Mesenchymal stem cell (in vitro differentiated cells and primary cell): ENCODE measurements around the gene SPTLC2.

ENCODE experiments used
- DNase-seq: peaks from one replicate; pipeline ENCODE4 v3.0.0-alpha.2; 2013
- H2AFZ ChIP-seq: one replicate; pipeline ENCODE4 v1.6.1; 2013; ENCODE audit warnings: low read depth, mild to moderate bottlenecking, control low read depth, inconsistent platforms, low read length, moderate library complexity
- H2AK5ac ChIP-seq: 2 replicates; pipeline ENCODE4 v1.6.1; 2013; ENCODE audit warnings: low read length, moderate library complexity, mild to moderate bottlenecking, inconsistent platforms; ENCODE audit not compliant: severe bottlenecking
- H2BK120ac ChIP-seq: one replicate; pipeline ENCODE4 v1.6.1; 2013; ENCODE audit warnings: low read depth, mild to moderate bottlenecking, inconsistent platforms, low read length, moderate library complexity
- H2BK12ac ChIP-seq, 2 experiments: one replicate each; pipeline ENCODE4 v1.6.1; 2013; ENCODE audit warnings: inconsistent platforms in 2 of 2, low read length in 2 of 2, mild to moderate bottlenecking in 2 of 2, moderate library complexity in 2 of 2, control low read depth in 1 of 2
- H2BK15ac ChIP-seq: one replicate; pipeline ENCODE4 v1.6.1; 2013; ENCODE audit warnings: mild to moderate bottlenecking, low read depth, inconsistent platforms; ENCODE audit not compliant: poor library complexity, severe bottlenecking
- H2BK5ac ChIP-seq: 2 replicates; pipeline ENCODE4 v1.6.1; 2013; ENCODE audit warnings: low read depth, mild to moderate bottlenecking, low read length, control low read depth, inconsistent platforms; ENCODE audit not compliant: poor library complexity, severe bottlenecking
- H3K14ac ChIP-seq, 2 experiments: one replicate each; pipeline ENCODE4 v1.6.1; 2013; ENCODE audit warnings: inconsistent platforms in 2 of 2, low read length in 2 of 2, control low read depth in 1 of 2, mild to moderate bottlenecking in 1 of 2, moderate library complexity in 1 of 2
- H3K18ac ChIP-seq, 2 experiments: one replicate each; pipeline ENCODE4 v1.6.1; 2013; ENCODE audit warnings: inconsistent platforms in 2 of 2, low read length in 2 of 2, control low read depth in 1 of 2, low read depth in 1 of 2, mild to moderate bottlenecking in 1 of 2
- H3K23ac ChIP-seq, 2 experiments: one replicate each; pipeline ENCODE4 v1.6.1; 2013; ENCODE audit warnings: inconsistent platforms in 2 of 2, low read length in 2 of 2, mild to moderate bottlenecking in 2 of 2, moderate library complexity in 2 of 2, control low read depth in 1 of 2
- H3K27ac ChIP-seq: 2 replicates; pipeline ENCODE4 v1.5.1; 2013; ENCODE audit warnings: mild to moderate bottlenecking, moderate library complexity, low read length, control low read depth, inconsistent platforms; ENCODE audit not compliant: poor library complexity, severe bottlenecking
- H3K27me3 ChIP-seq, 2 experiments: 2 replicates each; pipeline versions ENCODE4 v1.6.1 to v1.7.0; 2013; ENCODE audit warnings: low read length in 2 of 2, mild to moderate bottlenecking in 2 of 2, moderate library complexity in 2 of 2, control low read depth in 1 of 2, inconsistent platforms in 1 of 2; ENCODE audit not compliant: control insufficient read depth in 1 of 2, insufficient read depth in 1 of 2
- H3K36me3 ChIP-seq, 2 experiments: 2 replicates each; pipeline versions ENCODE4 v1.6.1 to v1.7.0; 2013; ENCODE audit warnings: low read length in 2 of 2, control low read depth in 1 of 2, inconsistent platforms in 1 of 2, low read depth in 1 of 2, mild to moderate bottlenecking in 1 of 2; ENCODE audit not compliant: insufficient read depth in 2 of 2, control insufficient read depth in 1 of 2
- H3K4ac ChIP-seq, 2 experiments: one replicate each; pipeline ENCODE4 v1.6.1; 2013; ENCODE audit warnings: inconsistent platforms in 2 of 2, low read length in 2 of 2, mild to moderate bottlenecking in 2 of 2, moderate library complexity in 2 of 2, control low read depth in 1 of 2, low read depth in 1 of 2
- H3K4me1 ChIP-seq: 2 replicates; pipeline ENCODE4 v1.6.1; 2013; ENCODE audit warnings: low read depth, low read length, control low read depth; ENCODE audit not compliant: control insufficient read depth, insufficient read depth
- H3K4me2 ChIP-seq: 2 replicates; pipeline ENCODE4 v1.6.1; 2013; ENCODE audit warnings: low read length, mild to moderate bottlenecking, inconsistent platforms; ENCODE audit not compliant: poor library complexity, severe bottlenecking
- H3K4me3 ChIP-seq, 2 experiments: 2 replicates each; pipeline versions ENCODE4 v1.5.1 to v1.7.0; 2013; ENCODE audit warnings: low read length in 2 of 2, mild to moderate bottlenecking in 2 of 2, control low read depth in 1 of 2, low read depth in 1 of 2; ENCODE audit not compliant: insufficient read depth in 1 of 2
- H3K79me1 ChIP-seq: replicated peaks from 2 replicates; pipeline ENCODE4 v1.6.1; 2013; ENCODE audit warnings: mild to moderate bottlenecking, control low read depth, low read length, inconsistent platforms; ENCODE audit not compliant: poor library complexity, severe bottlenecking
- H3K9ac ChIP-seq: 2 replicates; pipeline ENCODE4 v1.7.0; 2013; ENCODE audit warnings: mild to moderate bottlenecking, low read length, moderate library complexity
- H3K9me3 ChIP-seq: 2 replicates; pipeline ENCODE4 v1.7.0; 2013; ENCODE audit warnings: mild to moderate bottlenecking, low read length; ENCODE audit not compliant: control insufficient read depth
- H4K8ac ChIP-seq: one replicate; pipeline ENCODE4 v1.6.1; 2013; ENCODE audit warnings: inconsistent platforms, mild to moderate bottlenecking, low read length, moderate library complexity
- H4K91ac ChIP-seq: one replicate; pipeline ENCODE4 v1.6.1; 2013; ENCODE audit warnings: mild to moderate bottlenecking, low read length, inconsistent platforms
- WGBS: methylation state at CpG from one replicate; pipeline ENCODE4 v1.1.7; 2013; ENCODE audit warnings: mixed read lengths; 5-methylcytosine and 5-hydroxymethylcytosine counted together

SPTLC2 gene

GRCh38 chr14:77490347-77490986, 126.0 kb downstream of the SPTLC2 start:
- DNase-seq: no peak
- H3K27me3 ChIP-seq: peaks cover 4 to 20% of the 10 kb centered on the region in 2 experiments
- H3K9me3 ChIP-seq: no peaks in the 10 kb centered on the region
- no peak overlapping the region for H4K8ac ChIP-seq
- no peak overlapping the region for H2BK120ac ChIP-seq
- H3K23ac ChIP-seq: no peak overlapping the region
- H2BK12ac ChIP-seq: no peak overlapping the region
- no peak overlapping the region for H2BK5ac ChIP-seq
- WGBS: 85% methylated on average over 7 of the region's 8 CpGs
- no peaks in the 10 kb centered on the region for H3K36me3 ChIP-seq
- H3K4me2 ChIP-seq: no peak overlapping the region
- H2AK5ac ChIP-seq: no peak overlapping the region
- no peak overlapping the region for H2BK15ac ChIP-seq
- no peaks in the 10 kb centered on the region for H3K79me1 ChIP-seq
- no peak overlapping the region for H3K18ac ChIP-seq
- no peak overlapping the region for H3K14ac ChIP-seq
- H2AFZ ChIP-seq: no peak overlapping the region
- no peak overlapping the region for H3K4me3 ChIP-seq
- H3K4ac ChIP-seq: no peak overlapping the region
- H3K4me1 ChIP-seq: peaks cover 9% of the 10 kb centered on the region
- H4K91ac ChIP-seq: no peak overlapping the region
- no peak overlapping the region for H3K27ac ChIP-seq
- H3K9ac ChIP-seq: no peak overlapping the region

- Histone ChIP-seq H3K36me3 (no peaks in the 10 kb centered on the region), H3K27me3 (peaks cover 4 to 20% of the 10 kb centered on the region in 2 experiments), H3K4me1 (peaks cover 23% of the 10 kb centered on the region), H2BK15ac (no peak overlapping the region), H3K79me1 (no peaks in the 10 kb centered on the region), H2BK5ac (no peak overlapping the region), H3K18ac (no peak overlapping the region), H3K4me2 (no peak overlapping the region), H3K27ac (no peak overlapping the region), H3K9ac (no peak overlapping the region), H3K4ac (no peak overlapping the region), H3K14ac (no peak overlapping the region), H2BK120ac (no peak overlapping the region), H2AFZ (no peak overlapping the region), H4K8ac (no peak overlapping the region), H3K23ac (no peak overlapping the region), H2AK5ac (no peak overlapping the region), H4K91ac (no peak overlapping the region), H3K4me3 (no peak overlapping the region), H2BK12ac (no peak overlapping the region), H3K9me3 (no peaks in the 10 kb centered on the region)
- WGBS: 86% methylated on average over 6 of the region's 6 CpGs
- no peak for DNase-seq
Observed at GRCh38 chr14:77489041-77489440, 127.4 kb downstream of the SPTLC2 start.

- no peaks in the 10 kb centered on the region for H3K79me1 ChIP-seq
- peaks cover 25% of the 10 kb centered on the region for H3K4me1 ChIP-seq
- H2AK5ac ChIP-seq: no peak overlapping the region
- no peak overlapping the region for H3K27ac ChIP-seq
- no peak overlapping the region for H3K23ac ChIP-seq
- no peak overlapping the region for H2BK120ac ChIP-seq
- H4K8ac ChIP-seq: no peak overlapping the region
- no peak for DNase-seq
- H3K4ac ChIP-seq: no peak overlapping the region
- 81% methylated on average over 7 of the region's 7 CpGs for WGBS
- H3K36me3 ChIP-seq: no peaks in the 10 kb centered on the region
- no peak overlapping the region for H3K9ac ChIP-seq
- H3K18ac ChIP-seq: no peak overlapping the region
- no peak overlapping the region for H2AFZ ChIP-seq
- H2BK15ac ChIP-seq: no peak overlapping the region
- no peak overlapping the region for H2BK12ac ChIP-seq
- no peaks in the 10 kb centered on the region for H3K9me3 ChIP-seq
- no peak overlapping the region for H3K14ac ChIP-seq
- H3K4me3 ChIP-seq: no peak overlapping the region
- H4K91ac ChIP-seq: no peak overlapping the region
- H2BK5ac ChIP-seq: no peak overlapping the region
- peaks cover 4 to 20% of the 10 kb centered on the region in 2 experiments for H3K27me3 ChIP-seq
- H3K4me2 ChIP-seq: no peak overlapping the region
Observed at GRCh38 chr14:77488558-77488957, 127.9 kb downstream of the SPTLC2 start.

DNA sequence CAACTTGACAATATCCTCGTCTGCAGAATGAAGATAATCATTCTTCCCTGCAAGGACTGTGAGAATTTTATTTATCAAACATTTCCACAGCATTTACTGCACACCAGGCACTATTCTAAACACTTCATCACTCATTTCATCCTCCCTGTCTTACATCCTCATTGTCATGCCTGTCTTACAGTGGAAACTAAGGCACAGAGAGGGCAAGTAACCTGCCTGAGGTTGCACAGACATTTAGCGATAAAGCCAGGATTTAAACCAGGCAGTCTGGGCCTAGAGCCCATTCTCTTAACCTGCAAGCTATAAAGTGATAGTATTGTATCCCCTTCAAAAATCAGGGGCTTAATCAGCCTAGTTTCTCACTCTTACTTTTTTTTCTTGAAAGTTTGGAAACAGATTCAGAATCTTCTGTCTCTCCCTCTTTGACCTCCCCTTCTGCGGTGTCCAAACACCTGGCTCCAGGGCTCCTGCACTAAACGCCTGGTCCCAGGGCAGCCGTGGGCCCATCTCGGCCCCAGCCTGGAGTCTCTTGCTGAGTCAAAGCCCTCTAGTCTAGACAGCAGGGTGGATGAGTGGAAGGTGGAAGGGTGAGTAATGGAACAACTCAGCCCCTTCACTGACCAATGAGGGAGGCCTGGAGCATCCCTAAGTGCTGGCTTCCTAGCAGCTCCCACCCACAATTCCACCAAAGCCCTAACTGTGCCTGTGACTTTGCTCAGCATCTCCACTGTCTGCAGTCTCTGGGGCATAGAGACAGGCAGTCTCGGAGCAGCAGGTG, 130.3 kb downstream of the SPTLC2 start:
- WGBS: 79% methylated on average over 7 of the region's 7 CpGs
- H2BK12ac ChIP-seq: no peak overlapping the region
- no peak overlapping the region for H3K4me2 ChIP-seq
- no peak overlapping the region for H3K4ac ChIP-seq
- peaks cover 30% of the 10 kb centered on the region for H3K4me1 ChIP-seq
- H4K91ac ChIP-seq: no peak overlapping the region
- no peak overlapping the region for H3K27ac ChIP-seq
- no peak overlapping the region for H2BK15ac ChIP-seq
- no peaks in the 10 kb centered on the region for H3K9me3 ChIP-seq
- no peak overlapping the region for H2AFZ ChIP-seq
- H3K14ac ChIP-seq: no peak overlapping the region
- no peaks in the 10 kb centered on the region for H3K36me3 ChIP-seq
- H3K27me3 ChIP-seq: peaks cover 4 to 20% of the 10 kb centered on the region in 2 experiments
- H3K23ac ChIP-seq: no peak overlapping the region
- H2BK120ac ChIP-seq: no peak overlapping the region
- no peak overlapping the region for H3K9ac ChIP-seq
- no peak overlapping the region for H4K8ac ChIP-seq
- DNase-seq: peak; percentile 53
- H2AK5ac ChIP-seq: no peak overlapping the region
- H2BK5ac ChIP-seq: no peak overlapping the region
- no peaks in the 10 kb centered on the region for H3K79me1 ChIP-seq
- no peak overlapping the region for H3K4me3 ChIP-seq
- H3K18ac ChIP-seq: no peak overlapping the region
